ENCODE results near the gene FMN1.

DNA sequence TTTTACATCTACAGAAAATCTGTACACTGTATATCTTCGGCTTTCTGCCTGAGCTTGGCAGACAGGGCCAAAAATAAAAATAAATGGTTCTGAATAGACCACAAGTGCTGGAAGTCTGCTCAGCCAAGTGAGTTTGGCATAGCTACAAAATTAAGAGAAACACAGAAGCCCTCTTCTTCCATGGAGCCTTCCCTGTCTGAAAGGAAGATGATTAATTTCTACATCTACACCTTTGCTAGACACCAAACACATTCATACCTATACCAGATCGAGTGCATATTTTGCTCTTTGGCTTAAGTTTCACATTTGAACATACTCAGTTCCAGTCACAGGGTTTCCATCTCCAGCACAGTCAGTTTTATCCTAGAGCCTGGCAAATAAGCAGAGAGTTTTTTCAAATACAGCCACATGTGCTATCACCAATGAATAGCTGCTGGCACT is 252.1 kb downstream of the FMN1 start:
- TF ChIP-seq, protein P1, sequence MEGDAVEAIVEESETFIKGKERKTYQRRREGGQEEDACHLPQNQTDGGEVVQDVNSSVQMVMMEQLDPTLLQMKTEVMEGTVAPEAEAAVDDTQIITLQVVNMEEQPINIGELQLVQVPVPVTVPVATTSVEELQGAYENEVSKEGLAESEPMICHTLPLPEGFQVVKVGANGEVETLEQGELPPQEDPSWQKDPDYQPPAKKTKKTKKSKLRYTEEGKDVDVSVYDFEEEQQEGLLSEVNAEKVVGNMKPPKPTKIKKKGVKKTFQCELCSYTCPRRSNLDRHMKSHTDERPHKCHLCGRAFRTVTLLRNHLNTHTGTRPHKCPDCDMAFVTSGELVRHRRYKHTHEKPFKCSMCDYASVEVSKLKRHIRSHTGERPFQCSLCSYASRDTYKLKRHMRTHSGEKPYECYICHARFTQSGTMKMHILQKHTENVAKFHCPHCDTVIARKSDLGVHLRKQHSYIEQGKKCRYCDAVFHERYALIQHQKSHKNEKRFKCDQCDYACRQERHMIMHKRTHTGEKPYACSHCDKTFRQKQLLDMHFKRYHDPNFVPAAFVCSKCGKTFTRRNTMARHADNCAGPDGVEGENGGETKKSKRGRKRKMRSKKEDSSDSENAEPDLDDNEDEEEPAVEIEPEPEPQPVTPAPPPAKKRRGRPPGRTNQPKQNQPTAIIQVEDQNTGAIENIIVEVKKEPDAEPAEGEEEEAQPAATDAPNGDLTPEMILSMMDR (IDR thresholded peaks at IDR 0.05), result no peak
- TF ChIP-seq POLR2A (IDR thresholded peaks at IDR 0.05), result no peak
- no peak for TF ChIP-seq POLR2AphosphoS5 (IDR thresholded peaks at IDR 0.05)

All from transverse colon (tissue), 4 donors.